IMR-90 (cell line): ENCODE measurements around the gene CLEC4G. TPM values are rescaled to one million over a fixed set of nuclear protein-coding genes. Genes with fewer than 3 reads are reported as not detected.

Source experiments
- ATAC-seq: fragments of 200-7000 bp; cut with Tn5 transposase; 2 replicates; pipeline ENCODE4 v1.9.1; 2020; ENCODE audit warnings: low read depth, mild to moderate bottlenecking, moderate library complexity
- BruUV-seq: library from RNA; stranded (reverse); fragments of 400-500 nt; replicated peaks from 2 replicates; lab custom pipeline; 2021; lab: Mats Ljungman, UMichigan
- CTCF ChIA-PET: fragments of 300-600 bp; formaldehyde crosslinking; extraction: SDS; loops from one replicate; lab custom pipeline; 2021; ENCODE audit warnings: antibody characterized with exemption; lab: Yijun Ruan, JAX
- POLR2A ChIA-PET: fragments of 300-600 bp; sonication (Branson Sonifier 250); formaldehyde crosslinking; loops from one replicate; lab custom pipeline; 2022; ENCODE audit warnings: antibody characterized with exemption; ENCODE audit not compliant: unreplicated experiment; lab: Charles Lee
- DNase-seq: peaks from one replicate; pipeline ENCODE4 v3.0.0; 2013
- H2AFZ ChIP-seq: replicated peaks from 2 replicates; pipeline ENCODE3; 2013; ENCODE audit warnings: low read length, mild to moderate bottlenecking; ENCODE audit not compliant: poor library complexity
- H2AK5ac ChIP-seq: 2 replicates; pipeline ENCODE4 v1.6.1; 2013; ENCODE audit warnings: low read depth, low read length, inconsistent platforms
- H2AK9ac ChIP-seq: replicated peaks from 2 replicates; pipeline ENCODE3; 2013; ENCODE audit warnings: mild to moderate bottlenecking, low read depth, low read length, moderate library complexity; ENCODE audit not compliant: poor library complexity
- H2BK120ac ChIP-seq: 2 replicates; pipeline ENCODE4 v1.6.1; 2013; ENCODE audit warnings: low read depth, low read length, inconsistent platforms
- H2BK15ac ChIP-seq: 3 replicates; pipeline ENCODE4 v1.6.1; 2013; ENCODE audit warnings: low read depth, low read length, inconsistent platforms
- H2BK20ac ChIP-seq: 2 replicates; pipeline ENCODE4 v1.6.1; 2013; ENCODE audit warnings: low read depth, mild to moderate bottlenecking, inconsistent platforms, low read length, moderate library complexity
- H2BK5ac ChIP-seq: 2 replicates; pipeline ENCODE4 v1.6.1; 2013; ENCODE audit warnings: mild to moderate bottlenecking, low read depth, low read length, inconsistent platforms; ENCODE audit not compliant: poor library complexity, severe bottlenecking
- H3K14ac ChIP-seq: replicated peaks from 2 replicates; pipeline ENCODE4 v1.6.1; 2013; ENCODE audit warnings: low read depth, low read length, inconsistent platforms
- H3K18ac ChIP-seq: 2 replicates; pipeline ENCODE4 v1.6.1; 2013; ENCODE audit warnings: low read depth, low read length, control low read depth
- H3K23ac ChIP-seq: 2 replicates; pipeline ENCODE4 v1.6.1; 2013; ENCODE audit warnings: low read depth, low read length, inconsistent platforms
- H3K27ac ChIP-seq: 2 replicates; pipeline ENCODE4 v1.5.1; 2013; ENCODE audit warnings: mild to moderate bottlenecking, control low read depth, low read length; ENCODE audit not compliant: insufficient read depth
- H3K27me3 ChIP-seq: 2 replicates; pipeline ENCODE4 v1.6.1; 2013; ENCODE audit warnings: low read length; ENCODE audit not compliant: control insufficient read depth, insufficient read depth
- H3K36me3 ChIP-seq: 2 replicates; pipeline ENCODE4 v1.6.1; 2013; ENCODE audit warnings: low read length, mixed read lengths; ENCODE audit not compliant: control insufficient read depth, insufficient read depth
- H3K4ac ChIP-seq: 2 replicates; pipeline ENCODE4 v1.6.1; 2013; ENCODE audit warnings: low read depth, low read length, inconsistent platforms
- H3K4me1 ChIP-seq: 2 replicates; pipeline ENCODE4 v1.6.1; 2013; ENCODE audit warnings: low read length, mixed read lengths; ENCODE audit not compliant: control insufficient read depth, insufficient read depth
- H3K4me2 ChIP-seq: 2 replicates; pipeline ENCODE4 v1.6.1; 2013; ENCODE audit warnings: low read depth, mild to moderate bottlenecking, control low read depth, low read length, moderate library complexity
- H3K4me3 ChIP-seq: 2 replicates; pipeline ENCODE4 v1.5.1; 2013; ENCODE audit warnings: low read depth, mild to moderate bottlenecking, control low read depth, low read length, moderate library complexity; ENCODE audit not compliant: insufficient read depth
- H3K56ac ChIP-seq: 2 replicates; pipeline ENCODE4 v1.6.1; 2013; ENCODE audit warnings: low read length, inconsistent platforms; ENCODE audit not compliant: insufficient read depth; ENCODE audit errors: extremely low read depth
- H3K79me1 ChIP-seq, 2 experiments: 2 replicates each; pipeline ENCODE4 v1.6.1; 2013; ENCODE audit warnings: low read length in 2 of 2, inconsistent platforms in 1 of 2, low read depth in 1 of 2
- H3K9ac ChIP-seq: 2 replicates; pipeline ENCODE4 v1.6.1; 2013; ENCODE audit warnings: low read depth, low read length, control low read depth
- H3K9me1 ChIP-seq: 2 replicates; pipeline ENCODE4 v1.6.1; 2013; ENCODE audit warnings: low read length, inconsistent platforms; ENCODE audit not compliant: insufficient read depth
- H3K9me3 ChIP-seq: 2 replicates; pipeline ENCODE4 v1.6.1; 2013; ENCODE audit warnings: low read length; ENCODE audit not compliant: control insufficient read depth, insufficient read depth
- H4K20me1 ChIP-seq: 2 replicates; pipeline ENCODE4 v1.6.1; 2013; ENCODE audit warnings: low read length, inconsistent platforms; ENCODE audit not compliant: insufficient read depth
- H4K5ac ChIP-seq: 2 replicates; pipeline ENCODE4 v1.6.1; 2013; ENCODE audit warnings: mild to moderate bottlenecking, low read depth, low read length, control low read depth
- H4K8ac ChIP-seq, 2 experiments: 2 replicates each; pipeline ENCODE4 v1.6.1; 2013; ENCODE audit warnings: low read depth in 2 of 2, low read length in 2 of 2, control low read depth in 1 of 2, inconsistent platforms in 1 of 2
- H4K91ac ChIP-seq: 2 replicates; pipeline ENCODE4 v1.6.1; 2013; ENCODE audit warnings: low read depth, low read length, inconsistent platforms; ENCODE audit not compliant: insufficient read depth
- BHLHE40 ChIP-seq: fragments of 150-350 bp; IDR thresholded peaks from 2 replicates; pipeline ENCODE4 v1.6.1; 2016; ENCODE audit warnings: mild to moderate bottlenecking, low read depth, low read length
- CEBPB ChIP-seq: IDR thresholded peaks from 2 replicates; pipeline ENCODE4 v1.6.1; 2012; ENCODE audit warnings: low read depth, low read length, improper control_type of control experiment
- CHD1 ChIP-seq: IDR thresholded peaks from 2 replicates; pipeline ENCODE4 v1.6.1; 2012; ENCODE audit warnings: low read depth, low read length, improper control_type of control experiment
- FOS ChIP-seq: fragments of 150-350 bp; IDR thresholded peaks from 2 replicates; pipeline ENCODE4 v1.6.1; 2016; ENCODE audit warnings: low read depth, low read length
- MXI1 ChIP-seq: IDR thresholded peaks from 2 replicates; pipeline ENCODE4 v1.6.1; 2012; ENCODE audit warnings: low read depth, mild to moderate bottlenecking, low read length, moderate library complexity, borderline replicate concordance
- NFE2L2 ChIP-seq: fragments of 150-350 bp; IDR thresholded peaks from 2 replicates; pipeline ENCODE4 v1.6.1; 2016; ENCODE audit warnings: low read depth, mild to moderate bottlenecking, low read length
- RCOR1 ChIP-seq: IDR thresholded peaks from 2 replicates; pipeline ENCODE4 v1.6.1; 2012; ENCODE audit warnings: mild to moderate bottlenecking, low read length, improper control_type of control experiment; ENCODE audit not compliant: insufficient replicate concordance
- RFX5 ChIP-seq: IDR thresholded peaks from 2 replicates; pipeline ENCODE4 v1.8.0; 2012; ENCODE audit warnings: low read depth, mild to moderate bottlenecking, low read length, moderate library complexity
- WGBS, 2 experiments: methylation state at CpG; one replicate each; pipeline versions ENCODE4 v1.1.5 to v1.1.7; 2013; ENCODE audit warnings: missing lambda C conversion rate in 2 of 2; ENCODE audit not compliant: insufficient read length in 1 of 2; ENCODE audit errors: extremely low coverage in 2 of 2; 5-methylcytosine and 5-hydroxymethylcytosine counted together
- dilution Hi-C: fragments of 300-500 bp; cut with HindIII; formaldehyde crosslinking; loops from one replicate; pipeline ENCODE4 v1.14.3; 2018; ENCODE audit warnings: low sequenced_read_pairs; ENCODE audit not compliant: unreplicated experiment
- in situ Hi-C: fragments of 300-500 bp; cut with MboI; formaldehyde crosslinking; loops from 3 replicates; pipeline ENCODE4 v1.14.3; 2019; ENCODE audit warnings: low sequenced_read_pairs, inconsistent platforms, mixed read lengths
- intact Hi-C: fragments of 100-400 bp; cut with micrococcal nuclease; formaldehyde crosslinking; loops from 2 replicates; pipeline ENCODE4 v1.10.0; 2022
- polyA plus RNA-seq, 3 experiments: library from polyadenylated mRNA; depleted of rRNA; stranded (reverse); fragments of >200 nt; gene quantifications; 2 replicates each; pipeline ENCODE4 v1.2.3, GENCODE V29; 2012; ENCODE audit warnings: low replicate concordance in 1 of 3
- total RNA-seq: library from RNA; depleted of rRNA; stranded (reverse); fragments of >200 nt; gene quantifications from 2 replicates; pipeline ENCODE4 v1.2.3, GENCODE V29; 2012
- TF ChIP-seq, protein P1 (sequence below): fragments of 150-350 bp; IDR thresholded peaks from 2 replicates; pipeline ENCODE4 v1.6.1; 2017; ENCODE audit warnings: mild to moderate bottlenecking, antibody characterized with exemption, low read length, low read depth
- TF ChIP-seq, protein P2 (sequence below): fragments of 150-350 bp; IDR thresholded peaks from 2 replicates; pipeline ENCODE4 v1.6.1; 2016; ENCODE audit warnings: low read depth, mild to moderate bottlenecking, low read length, moderate library complexity, borderline replicate concordance

CLEC4G gene
- total and polyA plus RNA-seq, 2 of the 4 experiments (the other 2 are of a cell fraction): not detected

DNA sequence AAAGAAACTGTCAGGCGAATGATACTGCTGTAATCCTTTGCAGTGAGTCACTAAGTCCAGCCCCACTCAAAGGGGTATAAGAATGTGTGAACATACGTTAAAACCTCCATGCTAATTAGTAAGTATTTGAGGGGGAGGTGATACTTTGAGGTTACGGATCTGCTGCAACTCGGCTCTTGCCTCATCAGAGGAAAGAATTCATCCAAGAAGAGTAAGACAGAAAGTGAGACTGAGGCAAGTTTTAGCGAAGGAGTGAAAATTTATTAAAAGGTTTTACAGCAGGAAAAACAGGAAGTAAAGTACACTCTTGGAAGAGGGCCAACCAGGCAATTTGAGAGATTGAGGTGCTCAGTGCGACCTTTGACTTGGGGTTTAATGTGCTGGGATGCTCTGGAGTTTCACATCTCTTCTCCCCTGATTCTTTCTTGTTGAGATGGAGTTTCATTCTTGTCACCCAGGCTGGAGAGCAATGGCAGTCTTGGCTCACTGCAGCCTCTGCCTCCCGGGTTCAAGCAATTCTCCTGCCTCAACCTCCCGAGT, 40.9 kb upstream of the CLEC4G start:
- H2BK15ac ChIP-seq: no peak overlapping the region
- no peak overlapping the region for H4K5ac ChIP-seq
- peaks cover 10% of the 10 kb centered on the region for H3K27me3 ChIP-seq
- TF ChIP-seq RFX5 (no peak), BHLHE40 (no peak), CEBPB (no peak), NFE2L2 (no peak), FOS (no peak), RCOR1 (no peak), MXI1 (no peak), CHD1 (no peak)
- TF ChIP-seq, protein P1, sequence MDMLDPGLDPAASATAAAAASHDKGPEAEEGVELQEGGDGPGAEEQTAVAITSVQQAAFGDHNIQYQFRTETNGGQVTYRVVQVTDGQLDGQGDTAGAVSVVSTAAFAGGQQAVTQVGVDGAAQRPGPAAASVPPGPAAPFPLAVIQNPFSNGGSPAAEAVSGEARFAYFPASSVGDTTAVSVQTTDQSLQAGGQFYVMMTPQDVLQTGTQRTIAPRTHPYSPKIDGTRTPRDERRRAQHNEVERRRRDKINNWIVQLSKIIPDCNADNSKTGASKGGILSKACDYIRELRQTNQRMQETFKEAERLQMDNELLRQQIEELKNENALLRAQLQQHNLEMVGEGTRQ: no peak
- TF ChIP-seq, protein P2, sequence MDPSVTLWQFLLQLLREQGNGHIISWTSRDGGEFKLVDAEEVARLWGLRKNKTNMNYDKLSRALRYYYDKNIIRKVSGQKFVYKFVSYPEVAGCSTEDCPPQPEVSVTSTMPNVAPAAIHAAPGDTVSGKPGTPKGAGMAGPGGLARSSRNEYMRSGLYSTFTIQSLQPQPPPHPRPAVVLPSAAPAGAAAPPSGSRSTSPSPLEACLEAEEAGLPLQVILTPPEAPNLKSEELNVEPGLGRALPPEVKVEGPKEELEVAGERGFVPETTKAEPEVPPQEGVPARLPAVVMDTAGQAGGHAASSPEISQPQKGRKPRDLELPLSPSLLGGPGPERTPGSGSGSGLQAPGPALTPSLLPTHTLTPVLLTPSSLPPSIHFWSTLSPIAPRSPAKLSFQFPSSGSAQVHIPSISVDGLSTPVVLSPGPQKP: no peak
- no peak overlapping the region for H3K27ac ChIP-seq
- ChIA-PET POLR2A (no interaction called here), CTCF (interaction anchor here (0.7 kb wide), 1 partner anchor 27 kb away, joined by 3 read pairs; no protein-coding TSS in a partner anchor)
- H3K9me1 ChIP-seq: no peaks in the 10 kb centered on the region; the same call in 1 of the 2 replicates
- no TSS peak for BruUV-seq
- no peaks in the 10 kb centered on the region for H4K20me1 ChIP-seq
- H2BK5ac ChIP-seq: no peak overlapping the region
- no peaks in the 10 kb centered on the region for H3K4me1 ChIP-seq
- no peak overlapping the region for H4K91ac ChIP-seq
- in situ Hi-C loops: no loop called here
- dilution Hi-C loops: no loop called here
- no peak overlapping the region for H3K4me3 ChIP-seq
- H3K9ac ChIP-seq: no peak overlapping the region
- no peak overlapping the region for H2AFZ ChIP-seq
- no peak overlapping the region for H2BK20ac ChIP-seq
- H3K9me3 ChIP-seq: no peaks in the 10 kb centered on the region
- H3K4ac ChIP-seq: no peak overlapping the region
- no peak overlapping the region for H2AK5ac ChIP-seq
- no peak overlapping the region for H3K14ac ChIP-seq
- no peak overlapping the region for H2AK9ac ChIP-seq
- ATAC-seq: no peak; the same call in 1 of the 2 replicates
- intact Hi-C loops: no loop called here
- H2BK120ac ChIP-seq: no peak overlapping the region
- H3K18ac ChIP-seq: no peak overlapping the region
- no peak overlapping the region for H3K23ac ChIP-seq
- no peaks in the 10 kb centered on the region for H3K79me1 ChIP-seq
- no peak overlapping the region for H3K4me2 ChIP-seq
- no peak for DNase-seq
- WGBS, 2 experiments: no CpG with 5 or more reads among the region's 8 CpGs
- no peak overlapping the region for H3K56ac ChIP-seq
- no peak overlapping the region for H4K8ac ChIP-seq
- no peaks in the 10 kb centered on the region for H3K36me3 ChIP-seq
